ENCODE measurements around the gene COX6A2.

Gene COX6A2

DNA sequence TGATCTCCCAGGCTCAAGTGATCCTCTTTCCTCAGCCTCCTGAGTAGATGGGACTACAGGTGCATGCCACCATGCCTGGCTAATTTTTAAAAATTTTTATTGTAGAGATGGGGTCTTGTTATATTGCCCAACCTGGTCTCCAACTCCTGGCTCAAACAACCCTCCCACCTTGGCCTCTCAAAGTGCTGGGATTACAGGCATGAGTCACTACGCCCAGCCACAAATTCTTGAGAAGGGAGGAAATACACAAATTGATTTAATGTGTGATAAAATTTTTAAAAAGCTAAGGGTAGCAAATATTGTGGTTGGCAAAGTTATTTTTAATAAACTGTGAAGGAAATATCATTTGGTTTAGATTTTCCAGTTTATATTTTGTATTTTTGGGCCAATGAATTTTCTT is 25.5 kb downstream of the COX6A2 start:
- no peaks in the 10 kb centered on the region for H3K36me3 ChIP-seq (replicated peaks; ENCODE audit: insufficient read depth, low read length)
- no peaks in the 10 kb centered on the region for H3K9me2 ChIP-seq (replicated peaks; ENCODE audit: insufficient read depth, low read length)
- no peak for DNase-seq
- no peak overlapping the region for H3K27ac ChIP-seq (ENCODE audit: low read length)
- H3K4me1 ChIP-seq (ENCODE audit: low read length): no peaks in the 10 kb centered on the region
- TF ChIP-seq EZH2 (optimal IDR thresholded peaks at IDR 0.05; ENCODE audit: low read depth, low read length): no peak
- no peak for TF ChIP-seq EZH2phosphoT487 (IDR thresholded peaks at IDR 0.05; ENCODE audit: low read length)
- TF ChIP-seq, protein P1, sequence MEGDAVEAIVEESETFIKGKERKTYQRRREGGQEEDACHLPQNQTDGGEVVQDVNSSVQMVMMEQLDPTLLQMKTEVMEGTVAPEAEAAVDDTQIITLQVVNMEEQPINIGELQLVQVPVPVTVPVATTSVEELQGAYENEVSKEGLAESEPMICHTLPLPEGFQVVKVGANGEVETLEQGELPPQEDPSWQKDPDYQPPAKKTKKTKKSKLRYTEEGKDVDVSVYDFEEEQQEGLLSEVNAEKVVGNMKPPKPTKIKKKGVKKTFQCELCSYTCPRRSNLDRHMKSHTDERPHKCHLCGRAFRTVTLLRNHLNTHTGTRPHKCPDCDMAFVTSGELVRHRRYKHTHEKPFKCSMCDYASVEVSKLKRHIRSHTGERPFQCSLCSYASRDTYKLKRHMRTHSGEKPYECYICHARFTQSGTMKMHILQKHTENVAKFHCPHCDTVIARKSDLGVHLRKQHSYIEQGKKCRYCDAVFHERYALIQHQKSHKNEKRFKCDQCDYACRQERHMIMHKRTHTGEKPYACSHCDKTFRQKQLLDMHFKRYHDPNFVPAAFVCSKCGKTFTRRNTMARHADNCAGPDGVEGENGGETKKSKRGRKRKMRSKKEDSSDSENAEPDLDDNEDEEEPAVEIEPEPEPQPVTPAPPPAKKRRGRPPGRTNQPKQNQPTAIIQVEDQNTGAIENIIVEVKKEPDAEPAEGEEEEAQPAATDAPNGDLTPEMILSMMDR (IDR thresholded peaks at IDR 0.05; ENCODE audit: low read length): no peak
- H3K9ac ChIP-seq (ENCODE audit: low read length): no peak overlapping the region
- H3K79me2 ChIP-seq (ENCODE audit: low read length): 0 out of 2 replicates have a peak, but pooled peaks cover 5% of the 10 kb centered on the region
- no peak overlapping the region for H2AFZ ChIP-seq (ENCODE audit: low read length)
- H3F3A ChIP-seq (ENCODE audit: insufficient read depth, low read length): no peaks in the 10 kb centered on the region
- no peaks in the 10 kb centered on the region for H4K20me1 ChIP-seq (ENCODE audit: insufficient read depth, low read length)
- peaks cover 4% of the 10 kb centered on the region for H3K27me3 ChIP-seq (replicated peaks; ENCODE audit: insufficient read depth, low read length)
- H3K4me2 ChIP-seq (ENCODE audit: low read depth, low read length): no peak overlapping the region
- H3K4me3 ChIP-seq (ENCODE audit: low read length): no peak overlapping the region
- H3K9me3 ChIP-seq (replicated peaks; ENCODE audit: insufficient read depth, low read length): no peaks in the 10 kb centered on the region

GRCh38 chr16:31401436-31401835 is 26.7 kb downstream of the COX6A2 start:
- TF ChIP-seq EZH2phosphoT487 (IDR thresholded peaks at IDR 0.05; ENCODE audit: low read length) (no peak), EZH2 (optimal IDR thresholded peaks at IDR 0.05; ENCODE audit: low read depth, low read length) (no peak)
- TF ChIP-seq, protein P1 (IDR thresholded peaks at IDR 0.05; ENCODE audit: low read length): no peak
- Histone ChIP-seq H3K4me2 (ENCODE audit: low read depth, low read length) (no peak overlapping the region), H3K27ac (ENCODE audit: low read length) (no peak overlapping the region), H3K4me3 (ENCODE audit: low read length) (no peak overlapping the region), H2AFZ (ENCODE audit: low read length) (no peak overlapping the region), H3K9me2 (replicated peaks; ENCODE audit: insufficient read depth, low read length) (no peaks in the 10 kb centered on the region), H3K36me3 (replicated peaks; ENCODE audit: insufficient read depth, low read length) (no peaks in the 10 kb centered on the region), H3K9ac (ENCODE audit: low read length) (no peak overlapping the region), H3K79me2 (ENCODE audit: low read length) (0 out of 2 replicates have a peak, but pooled peaks cover 5% of the 10 kb centered on the region), H3F3A (ENCODE audit: insufficient read depth, low read length) (no peaks in the 10 kb centered on the region), H3K4me1 (ENCODE audit: low read length) (no peaks in the 10 kb centered on the region), H4K20me1 (ENCODE audit: insufficient read depth, low read length) (no peaks in the 10 kb centered on the region), H3K27me3 (replicated peaks; ENCODE audit: insufficient read depth, low read length) (peaks cover 3% of the 10 kb centered on the region; the same call in 1 of the 2 replicates), H3K9me3 (replicated peaks; ENCODE audit: insufficient read depth, low read length) (no peaks in the 10 kb centered on the region)
- DNase-seq: no peak

- H3K27me3 ChIP-seq (replicated peaks; ENCODE audit: insufficient read depth, low read length): peaks cover 6% of the 10 kb centered on the region; the same call in 1 of the 2 replicates
- H3K27ac ChIP-seq (ENCODE audit: low read length): no peak overlapping the region
- no peak overlapping the region for H3K4me2 ChIP-seq (ENCODE audit: low read depth, low read length)
- H3K9me3 ChIP-seq (replicated peaks; ENCODE audit: insufficient read depth, low read length): no peaks in the 10 kb centered on the region
- no peak overlapping the region for H3K4me3 ChIP-seq (ENCODE audit: low read length)
- no peak overlapping the region for H3K9ac ChIP-seq (ENCODE audit: low read length)
- H3K4me1 ChIP-seq (ENCODE audit: low read length): no peaks in the 10 kb centered on the region
- H3K9me2 ChIP-seq (replicated peaks; ENCODE audit: insufficient read depth, low read length): no peaks in the 10 kb centered on the region
- H4K20me1 ChIP-seq (ENCODE audit: insufficient read depth, low read length): no peaks in the 10 kb centered on the region
- H3K79me2 ChIP-seq (ENCODE audit: low read length): 0 out of 2 replicates have a peak, but pooled peaks cover 5% of the 10 kb centered on the region
- H3K36me3 ChIP-seq (replicated peaks; ENCODE audit: insufficient read depth, low read length): no peaks in the 10 kb centered on the region
- no peaks in the 10 kb centered on the region for H3F3A ChIP-seq (ENCODE audit: insufficient read depth, low read length)
- TF ChIP-seq EZH2phosphoT487 (IDR thresholded peaks at IDR 0.05; ENCODE audit: low read length): no peak
- TF ChIP-seq EZH2 (optimal IDR thresholded peaks at IDR 0.05; ENCODE audit: low read depth, low read length): no peak
- TF ChIP-seq, protein P1 (IDR thresholded peaks at IDR 0.05; ENCODE audit: low read length): no peak
- H2AFZ ChIP-seq (ENCODE audit: low read length): no peak overlapping the region
- no peak for DNase-seq
These were observed 28.0 kb downstream of the COX6A2 start for GRCh38 chr16:31400191-31400590.
